PFSK-1 (cell line): Measurements from ENCODE around the gene PC.

Source experiments
- FOXP2 ChIP-seq: optimal IDR thresholded peaks from 2 replicates; pipeline ENCODE3; 2011; ENCODE audit warnings: borderline replicate concordance, control low read depth, inconsistent platforms; ENCODE audit not compliant: insufficient read depth; ENCODE audit errors: extremely low read length, extremely low read depth
- POLR2AphosphoS5 ChIP-seq: IDR thresholded peaks from 2 replicates; pipeline ENCODE4 v1.6.1; 2012; ENCODE audit warnings: low read depth, mild to moderate bottlenecking, control low read depth, low read length, moderate library complexity
- SIN3A ChIP-seq: IDR thresholded peaks from 2 replicates; pipeline ENCODE4 v1.6.1; 2012; ENCODE audit warnings: mild to moderate bottlenecking, low read length, moderate library complexity, borderline replicate concordance; ENCODE audit not compliant: insufficient read depth
- TAF1 ChIP-seq: IDR thresholded peaks from 2 replicates; pipeline ENCODE4 v1.6.1; 2012; ENCODE audit warnings: low read length, control low read depth, borderline replicate concordance; ENCODE audit not compliant: insufficient read depth

GRCh38 chr11:66867425-66868040 lies 90.7 kb downstream of the PC start:
- TF ChIP-seq POLR2AphosphoS5 (no peak), SIN3A (no peak), FOXP2 (no peak), TAF1 (no peak)
